Neuron (in vitro differentiated cells): ENCODE measurements around the gene ANK3.

Experiments used
- H2AFZ ChIP-seq: one replicate; pipeline ENCODE4 v1.6.1; 2013; ENCODE audit warnings: low read depth, mild to moderate bottlenecking, inconsistent platforms, low read length, moderate library complexity
- H3K27me3 ChIP-seq: one replicate; pipeline ENCODE4 v1.6.1; 2013; ENCODE audit warnings: low read length; ENCODE audit not compliant: insufficient read depth
- H3K36me3 ChIP-seq: one replicate; pipeline ENCODE4 v1.6.1; 2013; ENCODE audit warnings: low read length; ENCODE audit not compliant: insufficient read depth
- H3K4me1 ChIP-seq: one replicate; pipeline ENCODE4 v1.6.1; 2013; ENCODE audit warnings: low read length; ENCODE audit not compliant: insufficient read depth
- H3K4me3 ChIP-seq: 2 replicates; pipeline ENCODE4 v1.5.1; 2013; ENCODE audit warnings: mild to moderate bottlenecking, low read length, moderate library complexity
- H3K9me3 ChIP-seq: one replicate; pipeline ENCODE4 v1.6.1; 2013; ENCODE audit warnings: low read length

The ANK3 gene

GRCh38 chr10:60367024-60367423 is 22.7 kb downstream of the ANK3 start:
- H3K4me1 ChIP-seq: peaks cover 20% of the 10 kb centered on the region
- no peaks in the 10 kb centered on the region for H3K9me3 ChIP-seq
- H2AFZ ChIP-seq: no peak overlapping the region
- H3K27me3 ChIP-seq: no peaks in the 10 kb centered on the region
- H3K4me3 ChIP-seq: no peak overlapping the region
- H3K36me3 ChIP-seq: no peaks in the 10 kb centered on the region

GRCh38 chr10:60363187-60363586 is 26.5 kb downstream of the ANK3 start:
- Histone ChIP-seq H3K36me3 (no peaks in the 10 kb centered on the region), H3K4me1 (peaks cover 13% of the 10 kb centered on the region), H3K9me3 (no peaks in the 10 kb centered on the region), H3K27me3 (no peaks in the 10 kb centered on the region), H2AFZ (no peak overlapping the region), H3K4me3 (no peak overlapping the region)

DNA sequence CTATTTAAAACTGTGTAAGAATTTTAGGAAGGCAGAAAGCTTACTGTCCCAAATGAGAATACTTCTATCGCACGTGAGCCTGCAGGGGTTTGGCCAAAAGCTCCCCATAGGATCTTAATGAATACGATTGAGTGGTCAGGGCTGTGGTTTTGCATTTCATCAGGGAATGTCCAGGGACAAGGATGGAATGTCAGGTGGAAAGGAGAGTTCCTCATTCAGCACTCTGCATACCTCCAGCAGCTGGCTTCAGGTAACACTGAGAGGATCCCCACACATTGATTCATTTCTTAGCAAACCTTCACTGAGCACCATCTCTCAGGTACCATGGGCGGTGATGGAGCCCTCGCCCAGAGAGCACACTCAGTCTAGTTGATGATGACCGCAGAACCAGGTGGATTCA is 27.2 kb downstream of the ANK3 start:
- H3K4me3 ChIP-seq: no peak overlapping the region
- H2AFZ ChIP-seq: no peak overlapping the region
- H3K36me3 ChIP-seq: no peaks in the 10 kb centered on the region
- peaks cover 6% of the 10 kb centered on the region for H3K4me1 ChIP-seq
- no peaks in the 10 kb centered on the region for H3K27me3 ChIP-seq
- H3K9me3 ChIP-seq: no peaks in the 10 kb centered on the region

GRCh38 chr10:60359066-60359465 is 30.6 kb downstream of the ANK3 start:
- no peaks in the 10 kb centered on the region for H3K9me3 ChIP-seq
- H3K36me3 ChIP-seq: no peaks in the 10 kb centered on the region
- no peak overlapping the region for H2AFZ ChIP-seq
- H3K4me1 ChIP-seq: no peaks in the 10 kb centered on the region
- H3K4me3 ChIP-seq: no peak overlapping the region
- H3K27me3 ChIP-seq: no peaks in the 10 kb centered on the region

DNA sequence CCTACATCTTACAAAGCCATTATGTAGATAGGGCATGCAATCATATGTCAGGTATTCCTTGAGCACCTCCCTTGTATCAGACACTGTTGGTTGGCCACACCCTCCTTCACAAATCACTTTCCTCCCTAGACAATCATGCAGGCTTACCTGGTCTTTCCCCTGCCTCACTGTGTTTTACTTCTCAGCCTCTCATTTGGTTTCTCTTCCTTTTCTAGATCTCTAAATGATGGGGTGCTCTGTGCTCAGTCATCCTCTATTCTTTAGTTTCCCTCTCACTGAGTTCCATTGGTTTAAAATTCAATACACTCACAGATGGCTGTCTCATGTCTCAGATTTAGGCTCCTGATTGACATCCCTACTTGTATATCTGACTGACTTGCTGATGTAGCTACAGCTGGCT is 31.4 kb downstream of the ANK3 start:
- no peaks in the 10 kb centered on the region for H3K36me3 ChIP-seq
- no peak overlapping the region for H2AFZ ChIP-seq
- H3K4me3 ChIP-seq: no peak overlapping the region
- H3K4me1 ChIP-seq: peaks cover 7% of the 10 kb centered on the region
- H3K9me3 ChIP-seq: no peaks in the 10 kb centered on the region
- H3K27me3 ChIP-seq: no peaks in the 10 kb centered on the region

DNA sequence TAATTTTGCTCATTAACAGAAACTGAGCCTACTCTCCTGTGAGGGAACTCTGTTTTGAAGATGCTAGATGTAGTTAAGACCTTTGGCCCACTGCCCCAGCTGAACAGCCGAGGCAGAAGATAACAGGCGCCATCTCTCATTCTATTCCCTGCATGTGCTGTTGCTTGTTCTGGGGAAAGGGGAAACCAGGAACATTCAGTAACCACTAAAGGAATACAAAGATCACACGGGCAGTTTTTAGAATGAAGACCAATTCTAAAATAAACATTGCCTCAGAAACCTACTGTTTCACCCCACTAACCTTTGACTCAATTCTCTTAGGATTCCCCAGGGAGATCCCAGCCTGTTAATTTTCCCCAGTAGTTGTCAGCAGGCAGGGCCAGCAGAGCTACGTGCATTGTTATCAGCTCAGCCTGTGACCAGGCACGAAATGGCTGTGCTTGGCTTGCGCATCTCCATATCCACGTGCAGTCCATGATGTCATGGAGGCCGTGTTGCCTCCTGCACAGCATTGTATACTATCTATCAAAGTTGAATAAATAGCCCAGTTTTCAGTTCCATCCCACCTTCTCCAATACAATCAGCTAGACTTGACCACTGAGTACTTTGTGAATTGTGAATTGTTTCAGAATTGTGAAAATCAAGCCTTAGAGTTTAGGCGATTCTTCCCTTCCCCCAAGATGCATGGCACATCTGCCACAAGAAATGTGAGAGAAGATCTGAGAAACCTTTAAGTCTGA is 36.0 kb downstream of the ANK3 start:
- peaks cover 38% of the 10 kb centered on the region for H3K4me1 ChIP-seq
- H3K9me3 ChIP-seq: no peaks in the 10 kb centered on the region
- H3K4me3 ChIP-seq: no peak overlapping the region
- H3K36me3 ChIP-seq: no peaks in the 10 kb centered on the region
- H3K27me3 ChIP-seq: no peaks in the 10 kb centered on the region
- no peak overlapping the region for H2AFZ ChIP-seq

DNA sequence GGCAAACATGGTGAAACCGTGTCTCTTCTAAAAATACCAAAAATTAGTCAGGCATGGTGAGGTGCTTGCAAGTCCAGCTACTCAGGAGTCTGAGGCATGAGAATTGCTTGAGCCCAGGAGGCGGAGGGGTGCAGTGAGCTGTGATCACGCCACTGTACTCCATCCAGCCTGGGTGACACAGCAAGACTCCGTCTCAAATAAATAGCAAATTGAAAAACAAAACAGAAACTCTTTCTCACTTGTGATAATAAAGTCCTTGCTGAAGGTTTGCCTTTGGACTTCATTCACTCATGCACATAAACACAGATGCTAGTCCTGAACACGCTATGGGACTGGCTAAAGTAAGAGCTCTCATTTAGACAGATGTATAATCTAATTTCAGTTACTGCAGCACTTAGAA is 37.6 kb downstream of the ANK3 start:
- Histone ChIP-seq H3K27me3 (no peaks in the 10 kb centered on the region), H3K9me3 (no peaks in the 10 kb centered on the region), H3K36me3 (no peaks in the 10 kb centered on the region), H3K4me1 (peaks cover 40% of the 10 kb centered on the region), H3K4me3 (no peak overlapping the region), H2AFZ (no peak overlapping the region)

- H3K4me3 ChIP-seq: no peak overlapping the region
- no peak overlapping the region for H2AFZ ChIP-seq
These were observed 38.4 kb downstream of the ANK3 start for GRCh38 chr10:60351191-60351853.

GRCh38 chr10:60350400-60350799 is 39.3 kb downstream of the ANK3 start:
- Histone ChIP-seq H3K36me3 (no peaks in the 10 kb centered on the region), H3K4me1 (peaks cover 46% of the 10 kb centered on the region), H3K4me3 (no peak overlapping the region), H2AFZ (no peak overlapping the region), H3K9me3 (no peaks in the 10 kb centered on the region), H3K27me3 (no peaks in the 10 kb centered on the region)

More at GRCh38 chr10:60351191-60351853, 38.4 kb downstream of the ANK3 start:
- Histone ChIP-seq H3K4me1 (peaks cover 40% of the 10 kb centered on the region), H3K36me3 (no peaks in the 10 kb centered on the region), H3K9me3 (no peaks in the 10 kb centered on the region), H3K27me3 (no peaks in the 10 kb centered on the region)

DNA sequence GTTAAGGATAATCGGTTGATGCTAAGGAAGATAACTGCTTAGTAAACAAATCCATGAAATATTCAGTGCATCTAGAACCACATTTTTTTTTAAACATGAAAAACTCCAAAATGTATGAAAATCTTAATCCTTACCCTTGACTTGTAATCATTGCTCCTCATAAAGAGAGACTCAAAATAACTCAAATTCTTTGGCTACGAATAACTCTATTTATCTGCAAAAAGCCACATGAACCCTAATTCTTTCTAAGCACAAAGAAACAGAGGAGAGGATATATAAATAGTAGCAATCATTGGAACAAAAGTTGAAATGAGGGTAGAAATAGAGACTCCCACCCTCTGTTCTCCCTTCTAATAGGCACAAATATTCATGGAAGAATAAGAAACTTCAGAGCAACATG is 40.2 kb downstream of the ANK3 start:
- Histone ChIP-seq H3K9me3 (no peaks in the 10 kb centered on the region), H2AFZ (no peak overlapping the region), H3K27me3 (no peaks in the 10 kb centered on the region), H3K4me1 (peaks cover 46% of the 10 kb centered on the region), H3K4me3 (no peak overlapping the region), H3K36me3 (no peaks in the 10 kb centered on the region)

DNA sequence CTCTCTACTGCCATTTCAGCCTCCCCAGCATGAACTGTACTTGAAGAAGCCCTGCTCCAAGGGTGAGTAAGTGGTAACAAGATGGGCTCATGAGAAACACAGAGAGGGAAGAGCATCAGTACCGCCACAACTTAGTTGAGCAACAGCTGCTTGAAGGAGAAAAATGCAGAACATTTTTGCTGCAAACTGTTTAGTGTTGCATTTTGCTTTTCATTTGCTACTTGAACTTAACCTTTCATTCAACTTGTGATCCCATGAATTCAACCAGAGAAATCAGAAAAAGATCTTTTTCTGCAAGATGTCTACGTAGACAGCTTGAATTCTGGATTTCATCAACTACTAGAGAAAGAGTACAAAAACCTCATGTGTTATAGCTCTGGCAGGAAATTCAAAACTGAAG is 40.7 kb downstream of the ANK3 start:
- Histone ChIP-seq H2AFZ (no peak overlapping the region), H3K4me1 (peaks cover 45% of the 10 kb centered on the region), H3K36me3 (no peaks in the 10 kb centered on the region), H3K27me3 (no peaks in the 10 kb centered on the region), H3K9me3 (no peaks in the 10 kb centered on the region), H3K4me3 (no peak overlapping the region)

GRCh38 chr10:60347270-60347669 is 42.4 kb downstream of the ANK3 start:
- Histone ChIP-seq H3K9me3 (no peaks in the 10 kb centered on the region), H3K4me1 (peaks cover 38% of the 10 kb centered on the region), H3K27me3 (no peaks in the 10 kb centered on the region), H3K36me3 (no peaks in the 10 kb centered on the region), H2AFZ (no peak overlapping the region), H3K4me3 (no peak overlapping the region)

GRCh38 chr10:60346661-60347060 is 43.0 kb downstream of the ANK3 start:
- Histone ChIP-seq H3K36me3 (no peaks in the 10 kb centered on the region), H3K4me1 (peaks cover 33% of the 10 kb centered on the region), H2AFZ (no peak overlapping the region), H3K9me3 (no peaks in the 10 kb centered on the region), H3K4me3 (no peak overlapping the region), H3K27me3 (no peaks in the 10 kb centered on the region)
